ENCODE results near the gene PRELID3B.

The PRELID3B gene

DNA sequence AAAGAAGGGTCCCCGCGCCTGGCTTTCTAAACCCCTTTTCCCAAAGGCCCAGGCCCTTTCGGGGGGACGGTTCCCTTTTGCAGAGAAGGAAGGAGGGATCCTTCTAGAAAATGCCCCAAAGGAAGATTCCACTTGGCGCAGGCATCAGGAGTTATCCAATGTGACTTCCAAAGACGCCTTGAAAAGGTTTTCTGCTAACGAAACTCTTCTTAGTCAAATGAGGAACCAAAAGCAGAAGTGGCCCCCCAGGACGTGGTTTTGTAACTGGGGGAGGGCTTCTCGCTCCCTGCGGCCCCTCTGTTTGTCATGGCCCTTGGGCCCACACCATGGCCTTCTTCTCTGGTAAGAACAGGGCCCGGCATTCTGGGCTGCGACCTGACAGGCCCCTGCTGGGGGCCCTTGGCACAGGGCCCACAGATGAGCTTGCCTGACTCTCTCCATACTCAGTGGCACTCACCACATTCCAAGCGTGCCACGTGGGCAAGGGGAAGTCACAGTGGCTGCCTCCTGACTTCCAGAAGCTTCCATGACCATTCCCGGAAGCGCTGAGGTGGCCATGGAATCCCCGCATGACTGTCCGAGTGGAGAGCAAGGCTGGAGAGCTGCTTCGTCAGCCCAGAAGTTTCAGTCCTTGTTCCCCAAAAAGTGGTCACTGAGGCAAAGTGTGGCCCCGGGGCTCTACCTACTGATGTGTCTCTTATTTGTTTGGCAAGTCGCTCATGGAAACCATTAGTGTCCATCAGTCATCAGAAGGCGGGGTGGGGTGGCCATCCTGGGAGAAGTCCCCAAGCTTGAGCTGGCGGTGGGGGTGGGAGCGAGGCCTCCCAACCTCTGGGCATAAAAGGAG is 34.7 kb downstream of the PRELID3B start:
- Histone ChIP-seq H3K36me3 (no peaks in the 10 kb centered on the region), H3K9me3 (no peaks in the 10 kb centered on the region), H3K4me3 (ENCODE audit: low read depth, low read length) (no peak overlapping the region), H3K27me3 (no peaks in the 10 kb centered on the region), H3K4me1 (no peaks in the 10 kb centered on the region)
- TF ChIP-seq, protein P1, sequence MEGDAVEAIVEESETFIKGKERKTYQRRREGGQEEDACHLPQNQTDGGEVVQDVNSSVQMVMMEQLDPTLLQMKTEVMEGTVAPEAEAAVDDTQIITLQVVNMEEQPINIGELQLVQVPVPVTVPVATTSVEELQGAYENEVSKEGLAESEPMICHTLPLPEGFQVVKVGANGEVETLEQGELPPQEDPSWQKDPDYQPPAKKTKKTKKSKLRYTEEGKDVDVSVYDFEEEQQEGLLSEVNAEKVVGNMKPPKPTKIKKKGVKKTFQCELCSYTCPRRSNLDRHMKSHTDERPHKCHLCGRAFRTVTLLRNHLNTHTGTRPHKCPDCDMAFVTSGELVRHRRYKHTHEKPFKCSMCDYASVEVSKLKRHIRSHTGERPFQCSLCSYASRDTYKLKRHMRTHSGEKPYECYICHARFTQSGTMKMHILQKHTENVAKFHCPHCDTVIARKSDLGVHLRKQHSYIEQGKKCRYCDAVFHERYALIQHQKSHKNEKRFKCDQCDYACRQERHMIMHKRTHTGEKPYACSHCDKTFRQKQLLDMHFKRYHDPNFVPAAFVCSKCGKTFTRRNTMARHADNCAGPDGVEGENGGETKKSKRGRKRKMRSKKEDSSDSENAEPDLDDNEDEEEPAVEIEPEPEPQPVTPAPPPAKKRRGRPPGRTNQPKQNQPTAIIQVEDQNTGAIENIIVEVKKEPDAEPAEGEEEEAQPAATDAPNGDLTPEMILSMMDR (IDR thresholded peaks at IDR 0.05; ENCODE audit: low read depth, low read length): no peak
- DNase-seq: no peak

DNA sequence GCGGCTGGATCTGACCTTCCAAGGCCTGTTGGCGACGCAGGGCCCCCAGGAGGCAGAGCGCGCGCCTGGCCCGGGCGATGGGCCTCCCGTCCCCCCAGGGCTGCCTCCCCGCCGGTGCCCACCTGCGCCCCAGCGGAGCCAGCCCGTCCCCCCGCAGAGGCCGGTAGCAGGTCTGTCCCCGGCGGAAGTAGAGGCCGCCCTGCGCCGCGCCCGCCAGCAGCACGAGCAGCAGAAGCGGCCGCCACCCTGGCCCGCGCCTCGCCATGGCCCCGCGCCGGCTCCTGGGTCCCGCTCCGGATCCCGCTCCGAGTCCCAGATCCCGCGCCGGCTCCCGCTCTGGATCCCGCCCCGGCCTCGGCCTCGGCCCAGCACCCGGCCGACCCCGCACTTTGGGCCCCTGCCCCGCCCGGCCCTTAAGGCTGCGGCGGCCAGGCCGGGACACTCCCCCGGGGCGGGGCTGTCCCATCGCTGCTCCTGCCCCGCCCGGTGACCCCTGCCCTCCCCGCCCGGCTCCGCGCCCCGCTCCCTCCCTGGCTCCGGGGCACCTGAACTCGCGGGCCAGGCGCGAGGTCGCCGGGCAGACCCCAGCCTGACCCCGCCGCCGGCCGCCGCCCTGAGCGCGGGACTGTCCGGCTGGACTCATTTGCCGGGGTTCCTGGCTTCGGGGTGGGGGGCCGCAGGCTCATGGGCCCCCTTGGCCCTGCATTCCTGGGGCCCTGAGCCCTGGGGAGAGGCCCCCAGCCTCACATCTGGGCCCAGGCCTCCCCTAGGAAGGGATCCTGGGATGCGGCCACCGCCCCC is 35.5 kb downstream of the PRELID3B start, which contains the start of gene CTSZ:
CTSZ (minus strand) TSS at position 391 of the 801 bp plus-strand sequence; CDS start at position 265, 126 bp downstream.
- H3K36me3 ChIP-seq: no peaks in the 10 kb centered on the region
- no peaks in the 10 kb centered on the region for H3K4me1 ChIP-seq
- TF ChIP-seq, protein P1 (IDR thresholded peaks at IDR 0.05; ENCODE audit: low read depth, low read length): no peak
- no peaks in the 10 kb centered on the region for H3K27me3 ChIP-seq
- H3K9me3 ChIP-seq: no peaks in the 10 kb centered on the region
- H3K4me3 ChIP-seq (ENCODE audit: low read depth, low read length): no peak within 1 kb of the TSS
- no peak for DNase-seq

DNA sequence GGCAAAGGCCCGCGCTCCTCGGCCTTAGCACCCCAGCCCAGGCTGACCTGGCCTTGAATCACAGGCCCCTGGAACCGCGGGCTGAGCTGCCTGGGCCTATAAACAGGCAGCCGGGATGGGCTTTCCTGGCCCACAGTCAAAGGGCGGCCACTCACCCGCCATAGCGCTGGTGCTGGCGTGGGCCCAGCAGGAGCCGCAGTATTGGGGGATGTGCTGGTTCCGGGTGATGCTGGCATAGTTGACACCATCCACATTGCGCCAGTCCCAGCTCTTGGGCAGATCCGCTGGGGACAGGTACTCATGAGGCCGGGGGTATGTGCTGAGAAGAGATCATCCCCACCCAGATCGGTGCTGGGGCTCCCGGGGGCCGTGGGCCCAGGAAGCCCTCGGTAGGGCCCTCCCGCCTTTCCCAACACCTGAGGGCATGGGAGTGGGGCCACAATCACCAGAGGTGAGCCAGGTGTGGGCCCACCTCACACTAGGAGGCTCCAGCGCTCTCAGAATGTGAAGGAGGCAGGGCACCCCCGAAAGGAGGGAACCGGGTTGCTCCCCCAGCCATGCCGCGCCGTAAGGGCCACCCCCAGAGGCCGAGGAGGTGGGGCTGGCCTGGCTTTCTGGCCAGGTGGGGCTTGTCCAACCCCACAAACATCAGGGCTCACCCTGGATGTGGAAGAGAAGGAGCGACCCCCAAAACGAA is 36.3 kb downstream of the PRELID3B start:
- no peaks in the 10 kb centered on the region for H3K9me3 ChIP-seq
- H3K36me3 ChIP-seq: no peaks in the 10 kb centered on the region
- H3K4me3 ChIP-seq (ENCODE audit: low read depth, low read length): no peak overlapping the region
- H3K4me1 ChIP-seq: no peaks in the 10 kb centered on the region
- TF ChIP-seq, protein P1 (IDR thresholded peaks at IDR 0.05; ENCODE audit: low read depth, low read length): no peak
- DNase-seq: no peak
- no peaks in the 10 kb centered on the region for H3K27me3 ChIP-seq

DNA sequence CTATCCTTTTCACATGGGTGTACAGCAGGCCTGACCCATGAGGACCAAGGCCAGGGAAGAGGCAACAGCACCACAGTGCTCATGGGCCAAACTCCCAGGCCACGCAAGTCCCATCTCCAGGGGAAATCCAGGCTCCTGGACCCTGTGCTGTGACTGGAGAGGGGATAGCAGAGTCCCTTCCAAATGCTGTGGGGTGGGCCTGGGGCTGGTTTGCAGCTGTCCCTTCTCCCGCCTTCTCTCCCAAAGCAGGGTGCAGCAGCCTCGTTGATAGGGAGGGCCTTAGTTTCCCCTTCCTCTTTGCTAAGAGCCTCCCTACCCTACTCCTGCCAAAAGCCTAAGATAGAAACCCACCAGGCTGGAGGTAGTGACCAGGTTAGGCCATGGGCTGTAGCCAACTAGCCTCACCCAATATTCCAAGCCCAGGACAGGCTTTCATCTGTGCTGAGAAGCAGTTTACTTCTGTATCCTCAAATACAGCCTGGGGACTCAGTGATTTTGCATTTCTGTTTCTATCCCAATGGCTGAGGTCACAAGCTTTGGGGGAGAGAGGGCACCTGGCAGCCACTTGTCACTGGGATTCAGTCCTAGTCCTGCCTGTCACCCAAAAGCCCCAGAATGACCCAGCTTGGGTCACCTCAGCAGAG is 36.9 kb downstream of the PRELID3B start:
- Histone ChIP-seq H3K36me3 (no peaks in the 10 kb centered on the region), H3K9me3 (no peaks in the 10 kb centered on the region), H3K4me3 (ENCODE audit: low read depth, low read length) (no peak overlapping the region), H3K27me3 (no peaks in the 10 kb centered on the region), H3K4me1 (no peaks in the 10 kb centered on the region)
- no peak for DNase-seq
- TF ChIP-seq, protein P1 (IDR thresholded peaks at IDR 0.05; ENCODE audit: low read depth, low read length): no peak

DNA sequence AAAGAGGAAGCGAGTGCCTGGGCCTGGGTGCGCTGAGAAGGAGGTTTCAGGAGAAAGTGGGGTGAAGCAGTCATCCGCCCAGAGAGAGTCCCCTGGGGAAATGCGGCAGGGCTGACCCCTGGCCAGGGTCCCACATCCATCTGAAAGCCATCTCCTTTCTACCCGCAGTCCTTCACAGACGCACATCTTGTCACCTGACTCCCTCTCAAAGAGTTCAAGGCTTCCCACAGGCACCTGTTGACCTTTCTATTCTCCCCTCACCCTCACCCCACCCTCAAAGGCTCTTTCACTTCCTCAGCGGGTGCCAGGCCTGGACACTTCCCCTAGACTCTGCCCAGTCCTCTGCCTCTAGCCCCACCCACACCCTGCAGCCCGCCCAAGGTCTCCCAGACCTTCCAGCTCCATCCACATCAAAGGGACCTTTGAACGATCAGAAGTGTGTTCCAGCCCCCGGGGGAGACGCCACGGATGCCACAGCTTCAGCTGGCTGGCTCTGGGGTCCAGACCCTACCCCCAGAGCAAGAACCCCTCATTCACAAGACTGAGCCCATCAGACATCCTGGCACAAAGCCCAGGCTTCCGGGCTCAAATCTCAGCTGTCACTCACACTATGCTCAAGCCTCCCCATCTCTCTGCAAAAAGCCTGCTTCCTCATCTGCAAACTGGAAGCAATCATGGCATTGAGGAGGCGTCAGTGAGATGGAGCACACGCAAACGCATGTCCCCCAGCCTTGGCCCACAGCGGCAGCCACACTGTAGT is 37.6 kb downstream of the PRELID3B start:
- no peaks in the 10 kb centered on the region for H3K36me3 ChIP-seq
- H3K4me3 ChIP-seq (ENCODE audit: low read depth, low read length): no peak overlapping the region
- no peaks in the 10 kb centered on the region for H3K27me3 ChIP-seq
- no peaks in the 10 kb centered on the region for H3K9me3 ChIP-seq
- H3K4me1 ChIP-seq: no peaks in the 10 kb centered on the region
- no peak for DNase-seq
- TF ChIP-seq, protein P1 (IDR thresholded peaks at IDR 0.05; ENCODE audit: low read depth, low read length): no peak

Data from BE2C (cell line).